Mesothelial cell of epicardium (in vitro differentiated cells): ENCODE results near the gene SERPINA5. TPM values are rescaled to one million over a fixed set of nuclear protein-coding genes. Genes with fewer than 3 reads are reported as not detected.

Source experiments
- DNase-seq, 2 experiments: peaks; one replicate each; pipeline ENCODE4 v3.0.0; 2021; ENCODE audit warnings: low spot score in 2 of 2; ENCODE audit not compliant: unreplicated experiment in 2 of 2
- H3K27ac Mint-ChIP-seq: 2 replicates; pipeline ENCODE4 v1.8.0; 2021; ENCODE audit warnings: mixed read lengths
- H3K27me3 Mint-ChIP-seq: 2 replicates; pipeline ENCODE4 v1.8.0; 2021; ENCODE audit warnings: low read depth, mixed read lengths
- H3K36me3 Mint-ChIP-seq: 2 replicates; pipeline ENCODE4 v1.8.0; 2021; ENCODE audit warnings: mixed read lengths
- H3K4me1 Mint-ChIP-seq: 2 replicates; pipeline ENCODE4 v1.8.0; 2021; ENCODE audit warnings: mixed read lengths
- H3K4me3 Mint-ChIP-seq: 2 replicates; pipeline ENCODE4 v1.8.0; 2021; ENCODE audit warnings: mild to moderate bottlenecking, moderate library complexity, mixed read lengths
- H3K9me3 Mint-ChIP-seq: 2 replicates; pipeline ENCODE4 v1.8.0; 2021; ENCODE audit warnings: mixed read lengths
- total RNA-seq: library from RNA; stranded (reverse); gene quantifications from 3 replicates; pipeline ENCODE4 v1.2.1, GENCODE V29; 2021
- TF ChIP-seq, protein P1 (sequence below): fragments of 200-600 bp; sonication (generic); IDR thresholded peaks from one replicate; pipeline ENCODE4 v1.5.0; 2021; ENCODE audit warnings: antibody characterized with exemption; ENCODE audit not compliant: unreplicated experiment

The SERPINA5 gene
- total RNA-seq, 1 donor from 2014 or later: 0.16 TPM

DNA sequence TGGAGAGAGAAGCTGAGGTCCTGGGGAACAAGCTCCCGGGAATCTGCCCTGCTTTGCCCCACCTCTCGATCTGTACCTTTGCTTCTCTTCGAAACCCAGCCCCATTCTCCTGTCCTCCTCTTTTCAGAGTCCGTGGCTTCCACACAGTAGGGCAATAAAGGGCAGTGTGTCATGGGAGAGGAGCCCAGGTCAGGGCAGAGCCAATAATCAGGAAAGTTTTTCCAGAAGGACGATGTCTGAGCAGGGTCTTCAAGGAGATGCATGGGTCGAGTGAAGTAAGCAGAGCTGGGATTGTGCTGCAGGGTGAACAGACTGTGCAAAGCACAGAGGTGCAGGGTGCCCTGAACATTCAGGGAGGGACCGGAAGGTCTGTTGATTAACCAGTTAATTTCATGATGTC is 42.0 kb upstream of the SERPINA5 start:
- TF ChIP-seq, protein P1, sequence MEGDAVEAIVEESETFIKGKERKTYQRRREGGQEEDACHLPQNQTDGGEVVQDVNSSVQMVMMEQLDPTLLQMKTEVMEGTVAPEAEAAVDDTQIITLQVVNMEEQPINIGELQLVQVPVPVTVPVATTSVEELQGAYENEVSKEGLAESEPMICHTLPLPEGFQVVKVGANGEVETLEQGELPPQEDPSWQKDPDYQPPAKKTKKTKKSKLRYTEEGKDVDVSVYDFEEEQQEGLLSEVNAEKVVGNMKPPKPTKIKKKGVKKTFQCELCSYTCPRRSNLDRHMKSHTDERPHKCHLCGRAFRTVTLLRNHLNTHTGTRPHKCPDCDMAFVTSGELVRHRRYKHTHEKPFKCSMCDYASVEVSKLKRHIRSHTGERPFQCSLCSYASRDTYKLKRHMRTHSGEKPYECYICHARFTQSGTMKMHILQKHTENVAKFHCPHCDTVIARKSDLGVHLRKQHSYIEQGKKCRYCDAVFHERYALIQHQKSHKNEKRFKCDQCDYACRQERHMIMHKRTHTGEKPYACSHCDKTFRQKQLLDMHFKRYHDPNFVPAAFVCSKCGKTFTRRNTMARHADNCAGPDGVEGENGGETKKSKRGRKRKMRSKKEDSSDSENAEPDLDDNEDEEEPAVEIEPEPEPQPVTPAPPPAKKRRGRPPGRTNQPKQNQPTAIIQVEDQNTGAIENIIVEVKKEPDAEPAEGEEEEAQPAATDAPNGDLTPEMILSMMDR: no peak
- Mint-ChIP-seq H3K27me3 (peaks cover 20% of the 10 kb centered on the region), H3K9me3 (no peaks in the 10 kb centered on the region), H3K4me3 (no peak overlapping the region), H3K36me3 (no peaks in the 10 kb centered on the region), H3K27ac (no peak overlapping the region), H3K4me1 (no peaks in the 10 kb centered on the region)
- peak in 1 of 2 experiments; percentile 13 for DNase-seq

- Mint-ChIP-seq H3K9me3 (no peaks in the 10 kb centered on the region), H3K27me3 (peaks cover 20% of the 10 kb centered on the region), H3K4me3 (no peak overlapping the region), H3K4me1 (no peaks in the 10 kb centered on the region), H3K36me3 (no peaks in the 10 kb centered on the region), H3K27ac (no peak overlapping the region)
- TF ChIP-seq, protein P1: no peak
- no peak for DNase-seq
Measured at GRCh38 chr14:94540031-94540794, 41.0 kb upstream of the SERPINA5 start.

DNA sequence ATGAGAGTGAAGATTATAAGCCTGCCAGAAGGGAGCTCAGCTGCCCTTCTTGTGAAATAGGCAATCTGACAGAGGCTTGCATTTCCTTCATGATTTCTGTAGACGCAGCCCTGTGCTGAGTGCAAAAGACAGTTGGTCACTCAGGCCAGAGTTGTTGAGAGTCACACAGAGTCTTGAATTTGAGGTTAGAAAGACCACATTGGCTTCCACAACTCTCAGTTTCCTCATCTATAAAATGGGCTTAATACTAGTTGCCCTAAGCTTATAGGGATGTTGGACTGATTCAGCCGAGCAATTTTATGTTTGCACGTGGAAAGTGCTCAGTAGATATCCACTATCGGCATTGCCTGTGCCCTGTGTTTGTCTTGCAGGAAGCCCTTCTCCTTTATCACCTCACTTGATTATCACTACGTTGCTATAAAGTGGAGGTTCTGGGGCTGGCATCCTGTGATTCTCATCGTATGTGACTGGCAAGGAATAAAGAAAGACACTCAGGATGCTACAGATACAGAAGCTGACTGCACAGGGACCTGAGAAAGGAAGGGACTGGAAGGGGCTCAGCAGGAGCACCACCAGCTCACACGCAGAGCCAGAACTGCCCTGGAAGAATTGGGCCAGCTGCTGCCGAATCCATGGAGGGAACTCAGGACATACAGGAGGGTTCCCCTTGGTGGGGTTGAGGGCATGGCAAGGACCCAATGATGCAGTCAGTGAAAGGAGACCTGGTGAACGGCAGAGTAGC is 39.8 kb upstream of the SERPINA5 start:
- Mint-ChIP-seq H3K4me1 (no peaks in the 10 kb centered on the region), H3K9me3 (no peaks in the 10 kb centered on the region), H3K27ac (no peak overlapping the region), H3K36me3 (no peaks in the 10 kb centered on the region), H3K27me3 (peaks cover 24% of the 10 kb centered on the region), H3K4me3 (no peak overlapping the region)
- DNase-seq: no peak
- TF ChIP-seq, protein P1: no peak

DNA sequence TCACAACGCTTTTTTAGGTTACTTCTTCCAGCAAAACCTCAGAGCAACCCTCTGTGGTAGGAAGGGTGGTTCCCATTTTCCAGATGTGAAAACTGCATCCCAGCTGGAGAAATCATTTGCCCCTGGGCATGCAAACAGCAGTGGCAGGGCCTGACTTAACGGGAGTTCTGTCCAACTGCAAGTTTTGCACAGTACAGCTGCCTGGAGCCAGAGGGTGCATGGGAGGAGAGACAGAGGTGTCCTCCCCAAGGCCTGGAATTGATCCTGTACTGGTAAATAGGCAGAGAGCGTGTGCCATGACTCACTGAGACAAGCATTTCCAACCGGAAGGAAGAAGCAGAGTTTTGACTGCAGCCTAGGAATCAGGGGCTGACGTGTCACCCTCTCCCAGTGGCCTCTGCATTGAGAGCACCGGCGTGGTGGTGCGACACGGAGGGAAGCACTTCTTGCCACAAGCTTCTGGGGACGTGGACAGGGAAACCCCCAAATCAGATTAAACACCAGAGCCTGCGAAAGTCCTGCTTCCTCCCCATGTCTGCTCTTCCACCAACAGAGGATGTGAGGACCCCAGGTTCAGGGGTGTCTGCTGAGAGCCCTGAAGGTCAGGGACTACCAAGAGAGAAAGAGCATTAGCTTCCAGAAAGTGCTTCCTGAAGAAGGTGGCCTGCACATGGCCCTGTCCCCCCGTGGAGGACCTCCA is 39.0 kb upstream of the SERPINA5 start:
- H3K36me3 Mint-ChIP-seq: no peaks in the 10 kb centered on the region
- TF ChIP-seq, protein P1: no peak
- DNase-seq: peak in 1 of 2 experiments; percentile 28
- H3K27ac Mint-ChIP-seq: no peak overlapping the region
- H3K27me3 Mint-ChIP-seq: peaks cover 24% of the 10 kb centered on the region
- no peaks in the 10 kb centered on the region for H3K9me3 Mint-ChIP-seq
- no peak overlapping the region for H3K4me3 Mint-ChIP-seq
- no peaks in the 10 kb centered on the region for H3K4me1 Mint-ChIP-seq

DNA sequence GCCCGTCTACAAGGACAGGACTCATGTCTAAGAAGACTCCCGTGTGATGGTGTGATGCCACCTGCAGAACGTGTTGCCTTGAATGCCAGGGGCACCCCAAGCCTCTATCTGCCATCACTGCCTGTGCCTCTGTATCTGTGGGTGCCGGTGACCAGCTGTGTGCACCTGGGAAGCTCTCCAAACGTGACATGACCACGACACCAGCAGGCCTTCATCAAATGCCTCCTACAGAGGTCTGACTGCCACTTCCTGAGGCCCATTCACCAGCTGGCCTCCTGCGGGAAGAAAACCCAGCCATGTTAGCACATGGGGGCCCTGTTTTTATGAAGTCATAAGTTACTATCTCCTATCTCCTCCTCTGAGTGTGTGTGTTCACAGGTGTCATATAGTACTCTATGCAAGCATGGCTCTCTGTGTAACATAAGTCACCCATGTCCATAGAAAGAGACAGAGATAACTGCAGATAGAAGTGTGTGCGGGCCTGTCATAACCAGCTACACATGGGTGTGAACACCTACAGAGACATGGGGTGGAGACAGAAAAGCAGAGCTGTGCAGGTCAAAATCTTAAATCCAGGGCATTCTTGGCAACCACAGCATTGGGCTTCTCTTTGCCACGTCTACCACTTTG is 38.3 kb upstream of the SERPINA5 start:
- TF ChIP-seq, protein P1: no peak
- Mint-ChIP-seq H3K27ac (no peak overlapping the region), H3K27me3 (peaks cover 20% of the 10 kb centered on the region), H3K36me3 (no peaks in the 10 kb centered on the region), H3K4me3 (no peak overlapping the region), H3K4me1 (no peaks in the 10 kb centered on the region), H3K9me3 (no peaks in the 10 kb centered on the region)
- DNase-seq: no peak
